ENCODE results near the gene FKBP2.

The FKBP2 gene

GRCh38 chr11:64250415-64251015 lies 9.6 kb downstream of the FKBP2 start:
- DNase-seq: no peak

- peak; percentile 75 for DNase-seq
Measured at GRCh38 chr11:64251016-64251752, 10.3 kb downstream of the FKBP2 start, which contains the start of gene PLCB3. TSS of gene PLCB3 (plus strand) at chr11:64251530. CDS start at chr11:64251650, 120 bp downstream.

GRCh38 chr11:64251753-64252002 lies 10.8 kb downstream of the FKBP2 start:
- no peak for DNase-seq

GRCh38 chr11:64252003-64252872 lies 11.3 kb downstream of the FKBP2 start:
- DNase-seq: peak; percentile 28

- no peak for DNase-seq
Measured at GRCh38 chr11:64253043-64253442, 12.1 kb downstream of the FKBP2 start.

GRCh38 chr11:64253481-64253880 lies 12.6 kb downstream of the FKBP2 start:
- DNase-seq: no peak

GRCh38 chr11:64254326-64254725 lies 13.4 kb downstream of the FKBP2 start:
- no peak for DNase-seq

- DNase-seq: no peak
Measured at GRCh38 chr11:64255135-64256128, 14.5 kb downstream of the FKBP2 start.

GRCh38 chr11:64256300-64256699 lies 15.4 kb downstream of the FKBP2 start:
- DNase-seq: no peak

- DNase-seq: no peak
Measured at GRCh38 chr11:64258356-64258755, 17.5 kb downstream of the FKBP2 start.

- DNase-seq: no peak
Measured at GRCh38 chr11:64258946-64259532, 18.1 kb downstream of the FKBP2 start.

- DNase-seq: no peak
Measured at GRCh38 chr11:64259533-64260067, 18.7 kb downstream of the FKBP2 start.

- DNase-seq: no peak
Measured at GRCh38 chr11:64260147-64260708, 19.3 kb downstream of the FKBP2 start.

GRCh38 chr11:64261556-64262080 lies 20.7 kb downstream of the FKBP2 start:
- DNase-seq: no peak

GRCh38 chr11:64262271-64263002 lies 21.5 kb downstream of the FKBP2 start:
- DNase-seq: no peak

- DNase-seq: no peak
Measured at GRCh38 chr11:64263021-64263946, 22.4 kb downstream of the FKBP2 start.

- DNase-seq: no peak
Measured at GRCh38 chr11:64263947-64264317, 23.0 kb downstream of the FKBP2 start.

GRCh38 chr11:64264371-64264852 lies 23.5 kb downstream of the FKBP2 start:
- no peak for DNase-seq

All from NCI-H82 (cell line).